HepG2 (cell line): ENCODE measurements around the gene FITM1. TPM values are rescaled to one million over a fixed set of nuclear protein-coding genes. Genes with fewer than 3 reads are reported as not detected.
A peak's percentile ranks its signal among the peaks of the same experiment; 100 is the strongest.

Experiments used
- ATAC-seq: fragments of 200-7000 bp; cut with Tn5 transposase; 3 replicates; pipeline ENCODE4 v1.9.1; 2020; ENCODE audit warnings: mild to moderate bottlenecking, moderate library complexity
- BruUV-seq: library from RNA; stranded (reverse); fragments of 400-500 nt; replicated peaks from 2 replicates; lab custom pipeline; 2021; lab: Mats Ljungman, UMichigan
- CTCF ChIA-PET: fragments of 300-600 bp; formaldehyde crosslinking; extraction: SDS; loops from one replicate; lab custom pipeline; 2021; ENCODE audit warnings: low total read pairs, inconsistent platforms, low intra/inter-chr PET ratio; lab: Yijun Ruan, JAX
- POLR2A ChIA-PET: fragments of 350-600 bp; sonication (Branson Sonifier 250); formaldehyde crosslinking; loops from one replicate; lab custom pipeline; 2020; ENCODE audit warnings: antibody characterized with exemption, inconsistent platforms; lab: Yijun Ruan, JAX
- DNase-seq: peaks from one replicate; pipeline ENCODE4 v3.0.0-alpha.2; 2015; ENCODE audit warnings: low spot score
- FAIRE-seq: peaks from 3 replicates; lab custom pipeline; 2011; peaks lifted over from hg19 to GRCh38; lab: Jason Lieb, UNC
- H2AFZ ChIP-seq: one replicate; pipeline ENCODE4 v1.6.1; 2011; ENCODE audit warnings: low read length, inconsistent platforms
- H3K27ac ChIP-seq: fragments of 300-600 bp; 3 replicates; pipeline ENCODE4 v1.8.0; 2011; ENCODE audit warnings: mixed run types, mild to moderate bottlenecking, mixed read lengths, low read length, inconsistent platforms; ENCODE audit not compliant: insufficient read depth; ENCODE audit errors: extremely low read length
- H3K27me3 ChIP-seq, 2 experiments: fragments of 200-600 bp in 1 of 2; 2 replicates in 1 of 2; 3 replicates in 1 of 2; pipeline versions ENCODE4 v1.6.0 to v1.8.0; 2011; ENCODE audit warnings: low read length in 2 of 2, mild to moderate bottlenecking in 2 of 2, moderate library complexity in 2 of 2, inconsistent platforms in 1 of 2; ENCODE audit not compliant: insufficient read depth in 2 of 2, control insufficient read depth in 1 of 2
- H3K36me3 ChIP-seq, 2 experiments: fragments of 200-600 bp in 1 of 2; replicated peaks in 1 of 2; 2 replicates in 1 of 2; 3 replicates in 1 of 2; pipeline versions ENCODE4 v1.5.1 to v1.8.0; 2011; ENCODE audit warnings: low read length in 2 of 2, inconsistent platforms in 1 of 2; ENCODE audit not compliant: insufficient read depth in 2 of 2, control insufficient read depth in 1 of 2
- H3K4me1 ChIP-seq: 2 replicates; pipeline ENCODE4 v1.5.1; 2012; ENCODE audit warnings: low read length, inconsistent platforms; ENCODE audit not compliant: insufficient read depth
- H3K4me2 ChIP-seq: 2 replicates; pipeline ENCODE4 v1.6.0; 2011; ENCODE audit warnings: low read depth, low read length, inconsistent platforms
- H3K4me3 ChIP-seq, 3 experiments: fragments of 200-600 bp in 1 of 3; sonication (generic), shearing (Covaris generic) in 1 of 3; replicated peaks in 1 of 3; 2 replicates each; pipeline ENCODE4 v1.5.1; 2011 to 2016; ENCODE audit warnings: low read length in 3 of 3, inconsistent platforms in 2 of 3, low read depth in 2 of 3, mild to moderate bottlenecking in 2 of 3, control low read depth in 1 of 3, mixed read lengths in 1 of 3; ENCODE audit not compliant: insufficient read depth in 1 of 3
- H3K79me2 ChIP-seq: one replicate; pipeline ENCODE4 v1.6.1; 2011; ENCODE audit warnings: low read length, inconsistent platforms; ENCODE audit not compliant: insufficient read depth
- H3K9ac ChIP-seq: 2 replicates; pipeline ENCODE4 v1.6.0; 2011; ENCODE audit warnings: mild to moderate bottlenecking, low read depth, low read length, inconsistent platforms; ENCODE audit not compliant: insufficient read depth
- H3K9me3 ChIP-seq: 2 replicates; pipeline ENCODE4 v1.5.1; 2012; ENCODE audit warnings: mild to moderate bottlenecking, low read length
- H4K20me1 ChIP-seq: 2 replicates; pipeline ENCODE4 v1.6.0; 2011; ENCODE audit warnings: inconsistent platforms, mild to moderate bottlenecking, low read length, moderate library complexity; ENCODE audit not compliant: insufficient read depth
- ATF1 ChIP-seq: IDR thresholded peaks from 2 replicates; pipeline ENCODE4 v1.6.1; 2016; ENCODE audit warnings: mild to moderate bottlenecking, control low read depth
- CHD2 ChIP-seq: IDR thresholded peaks from 2 replicates; pipeline ENCODE4 v1.6.1; 2011; ENCODE audit warnings: low read depth, low read length, improper control_type of control experiment
- EEA1 ChIP-seq: sonication (generic); formaldehyde crosslinking; IDR thresholded peaks from 2 replicates; pipeline ENCODE4 v1.5.1; 2020; ENCODE audit warnings: mild to moderate bottlenecking, missing genetic modification reagents, borderline replicate concordance
- KLF12 ChIP-seq: sonication (generic); formaldehyde crosslinking; IDR thresholded peaks from 2 replicates; pipeline ENCODE4 v1.4.0; 2020; ENCODE audit warnings: missing genetic modification reagents, borderline replicate concordance
- NFRKB ChIP-seq: fragments of 450-650 bp; IDR thresholded peaks from 2 replicates; pipeline ENCODE4 v1.6.1; 2017
- PAWR ChIP-seq: sonication (generic); formaldehyde crosslinking; IDR thresholded peaks from 2 replicates; pipeline ENCODE4 v1.4.0; 2020; ENCODE audit warnings: missing genetic modification reagents, mild to moderate bottlenecking, borderline replicate concordance
- PCBP1 ChIP-seq: fragments of 200-400 bp; formaldehyde crosslinking; IDR thresholded peaks from 2 replicates; pipeline ENCODE4 v1.6.1; 2017; ENCODE audit warnings: mild to moderate bottlenecking, low read depth, low read length, borderline replicate concordance
- REL ChIP-seq: sonication (generic); formaldehyde crosslinking; conservative IDR thresholded peaks from 2 replicates; pipeline ENCODE4 v1.8.0; 2022; ENCODE audit warnings: mild to moderate bottlenecking, missing genetic modification reagents, moderate library complexity
- SMC3 ChIP-seq: IDR thresholded peaks from 2 replicates; pipeline ENCODE4 v1.6.1; 2011; ENCODE audit warnings: low read length, improper control_type of control experiment
- SNAPC2 ChIP-seq: sonication (generic); formaldehyde crosslinking; IDR thresholded peaks from 2 replicates; pipeline ENCODE4 v1.8.1; 2022; ENCODE audit warnings: mild to moderate bottlenecking, missing genetic modification reagents
- ZNF724P ChIP-seq: sonication (generic); formaldehyde crosslinking; IDR thresholded peaks from 2 replicates; pipeline ENCODE4 v1.8.0; 2022; ENCODE audit warnings: missing genetic modification reagents, borderline replicate concordance
- ZNF75D ChIP-seq: sonication (generic); formaldehyde crosslinking; IDR thresholded peaks from 2 replicates; pipeline ENCODE4 v1.8.1; 2023; ENCODE audit warnings: missing genetic modification reagents, mild to moderate bottlenecking, borderline replicate concordance
- WGBS: methylation state at CpG from one replicate; pipeline ENCODE4 v1.1.6; 2017; ENCODE audit warnings: low lambda C conversion rate; 5-methylcytosine and 5-hydroxymethylcytosine counted together
- in situ Hi-C: cut with HindIII; loops from 2 replicates; pipeline ENCODE4 v1.10.0; 2017; ENCODE audit warnings: low pct_unique_long_range_greater_than_20kb; ENCODE audit not compliant: extremely low pct_ligation_motif_present
- intact Hi-C: fragments of 100-400 bp; cut with micrococcal nuclease; formaldehyde crosslinking; loops from one replicate; pipeline ENCODE4 v1.10.0; 2022; ENCODE audit not compliant: unreplicated experiment
- polyA plus RNA-seq, 8 experiments: library from polyadenylated mRNA; depleted of rRNA in 3 of 8; stranded (reverse) in 7 of 8; unstranded in 1 of 8; fragments of >200 nt; fragmentation: Illumina TruSeq in 4 of 8; extraction: Trizol in 4 of 8; gene quantifications; 2 replicates each; pipeline versions ENCODE4 v1.2.1 to v1.2.3, GENCODE V29; 2011 to 2016; ENCODE audit warnings: low read depth in 4 of 8, missing spikeins in 1 of 8, mixed read lengths in 1 of 8; ENCODE audit not compliant: insufficient read depth in 1 of 8
- total RNA-seq, 5 experiments: library from RNA; depleted of rRNA; stranded (reverse); fragments of >200 nt; fragmentation: Illumina TruSeq; extraction: Trizol; gene quantifications; 2 replicates each; pipeline ENCODE4 v1.2.3, GENCODE V29; 2016; ENCODE audit warnings: low read depth in 1 of 5
- TF ChIP-seq, protein P1 (sequence below): sonication (generic); formaldehyde crosslinking; IDR thresholded peaks from 2 replicates; pipeline ENCODE4 v1.4.0; 2020; ENCODE audit warnings: mild to moderate bottlenecking, missing genetic modification reagents, borderline replicate concordance
- TF ChIP-seq, protein P2 (sequence below): sonication (generic); formaldehyde crosslinking; IDR thresholded peaks from 2 replicates; pipeline ENCODE4 v1.5.0; 2020; ENCODE audit warnings: missing genetic modification reagents, mild to moderate bottlenecking, borderline replicate concordance
- TF ChIP-seq, protein P3 (sequence below): sonication (generic); formaldehyde crosslinking; IDR thresholded peaks from 2 replicates; pipeline ENCODE4 v1.5.1; 2020; ENCODE audit warnings: missing genetic modification reagents, mild to moderate bottlenecking, borderline replicate concordance
- TF ChIP-seq, protein P4 (sequence below): sonication (generic); formaldehyde crosslinking; IDR thresholded peaks from 2 replicates; pipeline ENCODE4 v1.5.0; 2020; ENCODE audit warnings: missing genetic modification reagents

Gene FITM1
- total and polyA plus RNA-seq, 2 of the 13 experiments (the other 11 are each of a cell fraction or from before 2014, with no cell fraction given), result 2.7 to 5.8 TPM

DNA sequence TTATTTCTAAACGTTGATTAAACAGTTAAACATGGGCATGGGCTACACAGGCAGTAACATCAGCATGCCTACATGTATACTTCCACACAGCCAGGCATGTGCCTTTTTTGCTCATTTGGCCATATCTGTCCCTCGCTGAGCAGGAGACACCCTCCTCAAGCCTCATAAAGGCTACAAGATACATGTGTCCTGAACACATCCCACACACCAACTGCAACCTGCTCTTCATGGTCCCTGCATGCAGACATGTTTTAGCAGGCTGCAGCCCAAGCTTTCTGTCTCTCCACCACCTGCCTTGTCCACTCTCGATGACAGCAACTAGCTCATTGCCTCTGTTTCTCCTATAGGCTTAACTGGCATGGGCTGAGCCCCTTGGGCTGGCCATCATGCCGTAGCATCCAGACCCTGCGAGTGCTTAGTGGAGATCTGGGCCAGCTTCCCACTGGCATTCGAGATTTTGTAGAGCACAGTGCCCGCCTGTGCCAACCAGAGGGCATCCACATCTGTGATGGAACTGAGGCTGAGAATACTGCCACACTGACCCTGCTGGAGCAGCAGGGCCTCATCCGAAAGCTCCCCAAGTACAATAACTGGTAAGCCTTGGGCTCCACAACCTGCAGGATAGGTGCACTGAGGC, 33.8 kb upstream of the FITM1 start:
- H3K9me3 ChIP-seq, result no peaks in the 10 kb centered on the region
- ATAC-seq (no peak), FAIRE-seq (no peak), DNase-seq (no peak)
- ChIA-PET POLR2A (interaction anchor here (0.6 to 14.4 kb wide), 20 partner anchors 10 to 1002 kb away, joined by 3 to 627 read pairs (median 60); partner anchors contain the start of genes ACIN1, C14orf119, CARMIL3 and CHMP4A), CTCF (no interaction called here)
- peak overlapping the region; percentile 99 for H3K4me2 ChIP-seq
- no peak overlapping the region for H2AFZ ChIP-seq
- H3K4me1 ChIP-seq, result peaks cover 67% of the 10 kb centered on the region
- BruUV-seq, result no TSS peak
- peak overlapping the region; percentile 87 for H3K27ac ChIP-seq
- 94% methylated on average over 8 of the region's 8 CpGs for WGBS
- no peak overlapping the region for H3K9ac ChIP-seq
- peaks cover 28% of the 10 kb centered on the region for H3K79me2 ChIP-seq
- peak overlapping the region in 1 of 3 experiments; percentile 97; a peak in 1 of 6 replicates for H3K4me3 ChIP-seq
- 0 out of 2 replicates have a peak, but pooled peaks cover 4% of the 10 kb centered on the region for H4K20me1 ChIP-seq
- H3K27me3 ChIP-seq, result peaks cover 0 to 6% of the 10 kb centered on the region in 2 experiments; a peak in 1 of 5 replicates
- in situ Hi-C loops, result no loop called here
- H3K36me3 ChIP-seq, result peaks cover 30 to 45% of the 10 kb centered on the region in 2 experiments
- intact Hi-C loops, result no loop called here
- TF ChIP-seq ZNF724P (CRISPR knock-in tag), result peak; percentile 72; the same call in 1 of the 2 replicates
- no peak for TF ChIP-seq PAWR (CRISPR knock-in tag)
- TF ChIP-seq ZNF75D (CRISPR knock-in tag), result no peak
- TF ChIP-seq SMC3, result no peak
- TF ChIP-seq NFRKB, result no peak
- TF ChIP-seq, protein P1, sequence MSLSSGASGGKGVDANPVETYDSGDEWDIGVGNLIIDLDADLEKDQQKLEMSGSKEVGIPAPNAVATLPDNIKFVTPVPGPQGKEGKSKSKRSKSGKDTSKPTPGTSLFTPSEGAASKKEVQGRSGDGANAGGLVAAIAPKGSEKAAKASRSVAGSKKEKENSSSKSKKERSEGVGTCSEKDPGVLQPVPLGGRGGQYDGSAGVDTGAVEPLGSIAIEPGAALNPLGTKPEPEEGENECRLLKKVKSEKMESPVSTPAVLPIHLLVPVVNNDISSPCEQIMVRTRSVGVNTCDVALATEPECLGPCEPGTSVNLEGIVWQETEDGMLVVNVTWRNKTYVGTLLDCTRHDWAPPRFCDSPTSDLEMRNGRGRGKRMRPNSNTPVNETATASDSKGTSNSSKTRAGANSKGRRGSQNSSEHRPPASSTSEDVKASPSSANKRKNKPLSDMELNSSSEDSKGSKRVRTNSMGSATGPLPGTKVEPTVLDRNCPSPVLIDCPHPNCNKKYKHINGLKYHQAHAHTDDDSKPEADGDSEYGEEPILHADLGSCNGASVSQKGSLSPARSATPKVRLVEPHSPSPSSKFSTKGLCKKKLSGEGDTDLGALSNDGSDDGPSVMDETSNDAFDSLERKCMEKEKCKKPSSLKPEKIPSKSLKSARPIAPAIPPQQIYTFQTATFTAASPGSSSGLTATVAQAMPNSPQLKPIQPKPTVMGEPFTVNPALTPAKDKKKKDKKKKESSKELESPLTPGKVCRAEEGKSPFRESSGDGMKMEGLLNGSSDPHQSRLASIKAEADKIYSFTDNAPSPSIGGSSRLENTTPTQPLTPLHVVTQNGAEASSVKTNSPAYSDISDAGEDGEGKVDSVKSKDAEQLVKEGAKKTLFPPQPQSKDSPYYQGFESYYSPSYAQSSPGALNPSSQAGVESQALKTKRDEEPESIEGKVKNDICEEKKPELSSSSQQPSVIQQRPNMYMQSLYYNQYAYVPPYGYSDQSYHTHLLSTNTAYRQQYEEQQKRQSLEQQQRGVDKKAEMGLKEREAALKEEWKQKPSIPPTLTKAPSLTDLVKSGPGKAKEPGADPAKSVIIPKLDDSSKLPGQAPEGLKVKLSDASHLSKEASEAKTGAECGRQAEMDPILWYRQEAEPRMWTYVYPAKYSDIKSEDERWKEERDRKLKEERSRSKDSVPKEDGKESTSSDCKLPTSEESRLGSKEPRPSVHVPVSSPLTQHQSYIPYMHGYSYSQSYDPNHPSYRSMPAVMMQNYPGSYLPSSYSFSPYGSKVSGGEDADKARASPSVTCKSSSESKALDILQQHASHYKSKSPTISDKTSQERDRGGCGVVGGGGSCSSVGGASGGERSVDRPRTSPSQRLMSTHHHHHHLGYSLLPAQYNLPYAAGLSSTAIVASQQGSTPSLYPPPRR, result no peak
- peak; percentile 91 for TF ChIP-seq EEA1 (CRISPR knock-in tag)
- TF ChIP-seq PCBP1, result no peak
- TF ChIP-seq, protein P2, sequence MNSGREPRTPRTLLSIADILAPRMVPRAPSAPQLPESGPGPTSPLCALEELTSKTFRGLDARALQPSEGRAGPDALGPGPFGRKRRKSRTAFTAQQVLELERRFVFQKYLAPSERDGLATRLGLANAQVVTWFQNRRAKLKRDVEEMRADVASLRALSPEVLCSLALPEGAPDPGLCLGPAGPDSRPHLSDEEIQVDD (CRISPR knock-in tag), result 0 out of 2 replicates have a peak, but pooled peaks have one; percentile 58
- TF ChIP-seq, protein P3, sequence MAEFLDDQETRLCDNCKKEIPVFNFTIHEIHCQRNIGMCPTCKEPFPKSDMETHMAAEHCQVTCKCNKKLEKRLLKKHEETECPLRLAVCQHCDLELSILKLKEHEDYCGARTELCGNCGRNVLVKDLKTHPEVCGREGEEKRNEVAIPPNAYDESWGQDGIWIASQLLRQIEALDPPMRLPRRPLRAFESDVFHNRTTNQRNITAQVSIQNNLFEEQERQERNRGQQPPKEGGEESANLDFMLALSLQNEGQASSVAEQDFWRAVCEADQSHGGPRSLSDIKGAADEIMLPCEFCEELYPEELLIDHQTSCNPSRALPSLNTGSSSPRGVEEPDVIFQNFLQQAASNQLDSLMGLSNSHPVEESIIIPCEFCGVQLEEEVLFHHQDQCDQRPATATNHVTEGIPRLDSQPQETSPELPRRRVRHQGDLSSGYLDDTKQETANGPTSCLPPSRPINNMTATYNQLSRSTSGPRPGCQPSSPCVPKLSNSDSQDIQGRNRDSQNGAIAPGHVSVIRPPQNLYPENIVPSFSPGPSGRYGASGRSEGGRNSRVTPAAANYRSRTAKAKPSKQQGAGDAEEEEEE, result no peak
- no peak for TF ChIP-seq ATF1
- no peak for TF ChIP-seq CHD2
- TF ChIP-seq, protein P4, sequence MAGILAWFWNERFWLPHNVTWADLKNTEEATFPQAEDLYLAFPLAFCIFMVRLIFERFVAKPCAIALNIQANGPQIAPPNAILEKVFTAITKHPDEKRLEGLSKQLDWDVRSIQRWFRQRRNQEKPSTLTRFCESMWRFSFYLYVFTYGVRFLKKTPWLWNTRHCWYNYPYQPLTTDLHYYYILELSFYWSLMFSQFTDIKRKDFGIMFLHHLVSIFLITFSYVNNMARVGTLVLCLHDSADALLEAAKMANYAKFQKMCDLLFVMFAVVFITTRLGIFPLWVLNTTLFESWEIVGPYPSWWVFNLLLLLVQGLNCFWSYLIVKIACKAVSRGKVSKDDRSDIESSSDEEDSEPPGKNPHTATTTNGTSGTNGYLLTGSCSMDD, result no peak
- TF ChIP-seq SNAPC2, result no peak
- TF ChIP-seq REL (CRISPR knock-in tag), result no peak
- no peak for TF ChIP-seq KLF12 (CRISPR knock-in tag)
